GM12865 (cell line): ENCODE data around the gene ITSN1.
"Not testable (repeated sequence)": the region's sequence is repeated elsewhere in the genome, so short reads cannot be mapped to it uniquely, and the experiment has no call there.

Experiments
- DNase-seq: peaks from one replicate; pipeline ENCODE4 v3.0.0; 2010; ENCODE audit warnings: low read depth
- H3K4me3 ChIP-seq: 2 replicates; pipeline ENCODE4 v1.5.1; 2011; ENCODE audit warnings: mild to moderate bottlenecking, low read depth, low read length, control low read depth
- TF ChIP-seq, protein P1 (sequence below): IDR thresholded peaks from 2 replicates; pipeline ENCODE4 v1.5.1; 2011; ENCODE audit warnings: low read length, control low read depth, low read depth, inconsistent platforms; ENCODE audit not compliant: insufficient read depth; ENCODE audit errors: missing control alignments

ITSN1 gene

DNA sequence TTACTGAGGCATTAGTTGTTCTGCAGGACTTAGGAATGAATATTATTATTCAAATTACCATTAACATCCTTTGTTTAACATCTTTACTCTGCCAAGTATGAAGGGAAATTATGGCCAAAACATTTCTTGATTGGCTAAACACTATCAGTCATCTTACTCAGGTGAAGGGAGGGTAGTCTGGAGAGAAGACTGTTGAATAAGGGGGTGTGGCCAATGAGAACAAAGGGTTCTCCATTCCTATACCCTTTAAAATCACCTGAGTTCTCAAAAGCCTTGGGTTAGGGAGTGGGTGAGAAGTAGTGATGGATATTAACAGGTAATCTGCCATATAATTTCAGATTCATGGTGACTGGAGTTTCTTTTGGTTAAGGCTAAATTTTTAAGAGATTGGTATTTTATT lies 20.0 kb upstream of the ITSN1 start:
- H3K4me3 ChIP-seq, result no peak overlapping the region
- TF ChIP-seq, protein P1, sequence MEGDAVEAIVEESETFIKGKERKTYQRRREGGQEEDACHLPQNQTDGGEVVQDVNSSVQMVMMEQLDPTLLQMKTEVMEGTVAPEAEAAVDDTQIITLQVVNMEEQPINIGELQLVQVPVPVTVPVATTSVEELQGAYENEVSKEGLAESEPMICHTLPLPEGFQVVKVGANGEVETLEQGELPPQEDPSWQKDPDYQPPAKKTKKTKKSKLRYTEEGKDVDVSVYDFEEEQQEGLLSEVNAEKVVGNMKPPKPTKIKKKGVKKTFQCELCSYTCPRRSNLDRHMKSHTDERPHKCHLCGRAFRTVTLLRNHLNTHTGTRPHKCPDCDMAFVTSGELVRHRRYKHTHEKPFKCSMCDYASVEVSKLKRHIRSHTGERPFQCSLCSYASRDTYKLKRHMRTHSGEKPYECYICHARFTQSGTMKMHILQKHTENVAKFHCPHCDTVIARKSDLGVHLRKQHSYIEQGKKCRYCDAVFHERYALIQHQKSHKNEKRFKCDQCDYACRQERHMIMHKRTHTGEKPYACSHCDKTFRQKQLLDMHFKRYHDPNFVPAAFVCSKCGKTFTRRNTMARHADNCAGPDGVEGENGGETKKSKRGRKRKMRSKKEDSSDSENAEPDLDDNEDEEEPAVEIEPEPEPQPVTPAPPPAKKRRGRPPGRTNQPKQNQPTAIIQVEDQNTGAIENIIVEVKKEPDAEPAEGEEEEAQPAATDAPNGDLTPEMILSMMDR, result no peak
- no peak for DNase-seq

- not testable (repeated sequence) for DNase-seq, H3K4me3 ChIP-seq
Measured at GRCh38 chr21:33626151-33626550, 16.1 kb upstream of the ITSN1 start.

GRCh38 chr21:33634254-33634653 lies 8.0 kb upstream of the ITSN1 start:
- TF ChIP-seq, protein P1, result no peak
- DNase-seq, result no peak

DNA sequence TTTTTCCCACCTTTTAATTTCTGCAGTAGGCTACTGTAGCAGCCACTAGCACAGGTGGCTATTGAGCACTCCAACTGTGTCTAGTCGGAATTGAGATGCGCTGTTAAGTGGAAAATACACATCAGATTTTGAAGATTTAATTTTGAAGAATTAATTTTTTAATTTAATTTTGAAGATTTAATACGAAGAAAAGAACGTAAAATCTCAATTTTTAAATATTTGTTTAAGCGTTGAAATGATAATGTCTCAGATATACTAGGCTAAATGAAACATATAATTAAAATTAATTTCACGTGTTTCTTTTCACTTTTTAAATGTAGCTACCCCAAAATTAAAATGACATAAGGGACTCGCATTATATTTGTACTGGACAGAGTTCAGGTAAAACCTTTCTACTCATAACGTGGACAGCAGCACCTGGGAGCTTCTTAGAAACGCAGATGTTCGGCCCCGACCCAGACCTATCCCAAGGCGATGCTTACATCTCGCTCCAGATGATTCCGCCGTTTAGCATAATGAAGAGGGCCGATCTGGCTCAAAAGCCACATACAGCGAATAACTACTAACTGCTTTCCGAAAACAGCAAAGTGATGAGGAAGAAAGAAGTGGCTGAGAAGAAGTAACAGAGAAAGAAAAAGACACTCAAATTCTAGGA lies 1.5 kb upstream of the ITSN1 start:
- peak overlapping the region; percentile 72 for H3K4me3 ChIP-seq
- TF ChIP-seq, protein P1, result no peak
- DNase-seq, result peak; percentile 34

More at GRCh38 chr21:33634254-33634653, 8.0 kb upstream of the ITSN1 start:
- no peak overlapping the region for H3K4me3 ChIP-seq

DNA sequence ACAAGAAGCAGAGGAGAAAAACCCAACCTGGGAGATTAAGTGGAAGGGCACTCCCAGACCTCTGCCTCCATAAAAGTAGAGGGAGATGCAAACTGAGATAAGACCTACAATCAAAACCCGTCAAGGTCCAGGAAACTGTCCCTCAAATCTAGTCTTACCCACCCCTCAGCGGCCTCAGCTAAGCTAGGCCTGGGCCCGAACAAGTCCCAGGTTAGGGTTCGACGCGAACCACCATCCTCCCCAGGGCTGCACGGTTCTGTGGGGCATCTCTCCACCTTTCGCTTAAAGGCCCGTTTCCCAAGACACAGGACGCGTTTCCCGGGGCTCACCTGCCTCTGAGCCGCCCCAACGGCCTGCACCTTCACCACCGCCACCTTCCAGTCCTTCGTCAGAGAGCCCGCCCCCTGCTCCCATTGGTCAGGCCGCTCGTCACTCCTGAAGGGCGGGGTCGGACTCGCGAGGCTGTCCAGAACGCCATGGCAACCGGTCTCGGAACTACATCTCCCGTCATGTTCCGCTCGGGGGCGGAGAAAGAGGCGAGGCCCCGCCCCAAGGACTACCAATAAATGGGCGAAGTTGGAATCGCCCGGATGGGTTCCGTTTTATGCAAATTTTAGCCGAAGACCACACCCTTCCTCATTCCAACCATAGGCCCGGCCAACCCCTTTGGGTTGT lies 812 bp upstream of the ITSN1 start, which contains the start of gene CRYZL1:
TSS of gene CRYZL1 (minus strand) at position 390 of the 675 bp plus-strand sequence. CDS start 10,190 bp downstream, outside the sequence.
- H3K4me3 ChIP-seq, result peak within 1 kb of the TSS; percentile 72
- DNase-seq, result peak; percentile 100
- TF ChIP-seq, protein P1, result no peak

DNA sequence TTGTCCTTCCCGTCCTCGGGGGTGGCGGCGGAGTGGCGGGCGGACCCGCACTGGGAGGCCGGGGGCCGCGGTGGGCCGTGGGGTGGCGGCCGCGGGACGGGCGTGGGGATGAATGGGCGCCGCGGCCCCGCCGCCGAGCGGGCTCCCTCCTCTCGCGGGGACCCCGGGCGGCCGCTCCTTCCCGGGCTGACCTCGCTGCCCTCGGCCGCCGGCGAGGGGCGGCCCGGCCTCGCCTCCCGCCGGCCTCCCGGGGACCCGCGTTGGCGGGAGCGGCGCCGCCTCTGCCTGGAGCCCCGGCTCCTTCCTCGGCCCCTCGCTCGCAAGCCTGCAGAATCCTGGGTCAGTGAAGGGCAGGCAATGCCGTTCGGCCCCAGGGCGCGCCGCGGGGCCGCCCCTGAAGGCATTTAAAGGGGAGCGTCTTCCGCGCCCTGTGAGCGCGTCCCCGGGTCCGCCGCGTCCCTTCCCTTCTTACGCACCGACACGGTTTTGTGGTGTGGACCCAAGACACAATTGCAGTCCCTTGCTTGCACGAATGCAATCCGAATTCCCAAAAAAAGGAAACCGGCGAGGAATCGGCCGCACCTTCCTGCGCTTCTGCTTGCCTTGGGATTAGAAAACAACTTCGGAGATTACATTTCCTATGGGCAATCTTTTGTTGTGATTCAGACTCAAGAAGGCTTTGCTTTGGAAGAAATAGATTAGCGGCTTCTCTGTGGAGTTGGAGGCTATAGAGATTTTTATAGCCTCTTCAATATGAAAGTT lies 776 bp downstream of the ITSN1 start:
- peak; percentile 47 for DNase-seq
- peak overlapping the region; percentile 72 for H3K4me3 ChIP-seq
- TF ChIP-seq, protein P1, result no peak
